NT2/D1 (cell line): ENCODE results near the gene AGT.
"Not testable (repeated sequence)": the region's sequence is repeated elsewhere in the genome, so short reads cannot be mapped to it uniquely, and the experiment has no call there.

Source experiments
- DNase-seq: peaks from one replicate; pipeline ENCODE4 v3.0.0-alpha.2; 2011; ENCODE audit warnings: low read depth, low spot score
- H3K27me3 ChIP-seq: 2 replicates; pipeline ENCODE4 v1.6.0; 2011; ENCODE audit warnings: mild to moderate bottlenecking; ENCODE audit not compliant: insufficient read length, insufficient read depth
- H3K36me3 ChIP-seq: 2 replicates; pipeline ENCODE4 v1.6.1; 2011; ENCODE audit warnings: mild to moderate bottlenecking, low read length, mixed read lengths; ENCODE audit not compliant: insufficient read depth, insufficient read length
- H3K4me1 ChIP-seq: 2 replicates; pipeline ENCODE4 v1.5.1; 2011; ENCODE audit not compliant: insufficient read depth, insufficient read length
- H3K4me3 ChIP-seq: 2 replicates; pipeline ENCODE4 v1.5.1; 2011; ENCODE audit warnings: low read depth; ENCODE audit not compliant: insufficient read length
- H3K9ac ChIP-seq: 2 replicates; pipeline ENCODE4 v1.6.0; 2011; ENCODE audit warnings: low read depth; ENCODE audit not compliant: insufficient read length
- H3K9me3 ChIP-seq: 2 replicates; pipeline ENCODE4 v1.5.1; 2011; ENCODE audit warnings: mild to moderate bottlenecking, low read length; ENCODE audit not compliant: insufficient read depth
- SUZ12 ChIP-seq: IDR thresholded peaks from 2 replicates; pipeline ENCODE4 v1.6.1; 2011; ENCODE audit not compliant: insufficient read length, insufficient read depth; ENCODE audit errors: extremely low read depth
- YY1 ChIP-seq: IDR thresholded peaks from 2 replicates; pipeline ENCODE4 v1.6.1; 2011; ENCODE audit not compliant: insufficient read length, insufficient read depth
- ZNF274 ChIP-seq: IDR thresholded peaks from 2 replicates; pipeline ENCODE4 v1.6.1; 2011; ENCODE audit warnings: mild to moderate bottlenecking, low read depth, low read length

Gene AGT

GRCh38 chr1:230700132-230700531, 13.8 kb downstream of the AGT start:
- DNase-seq = no peak
- Histone ChIP-seq H3K4me1 (peaks cover under 1% of the 10 kb centered on the region), H3K9me3 (no peaks in the 10 kb centered on the region), H3K36me3 (peaks cover 3% of the 10 kb centered on the region), H3K4me3 (no peak overlapping the region), H3K27me3 (no peaks in the 10 kb centered on the region), H3K9ac (no peak overlapping the region)
- TF ChIP-seq ZNF274 = no peak
- TF ChIP-seq YY1 = no peak
- TF ChIP-seq SUZ12 = no peak

GRCh38 chr1:230699716-230700115, 14.2 kb downstream of the AGT start:
- peaks cover 4% of the 10 kb centered on the region for H3K4me1 ChIP-seq
- no peak for DNase-seq

GRCh38 chr1:230698964-230699363, 15.0 kb downstream of the AGT start:
- DNase-seq, H3K9me3 ChIP-seq, H3K27me3 ChIP-seq, H3K4me1 ChIP-seq, H3K4me3 ChIP-seq, H3K9ac ChIP-seq: not testable (repeated sequence)
- H3K36me3 ChIP-seq = peaks cover 11% of the 10 kb centered on the region

More at GRCh38 chr1:230699716-230700115, 14.2 kb downstream of the AGT start:
- Histone ChIP-seq H3K27me3 (no peaks in the 10 kb centered on the region), H3K9ac (no peak overlapping the region), H3K36me3 (peaks cover 7% of the 10 kb centered on the region), H3K4me3 (no peak overlapping the region), H3K9me3 (no peaks in the 10 kb centered on the region)
- TF ChIP-seq YY1 = no peak
- TF ChIP-seq SUZ12 = no peak
- no peak for TF ChIP-seq ZNF274

GRCh38 chr1:230698130-230698529, 15.8 kb downstream of the AGT start:
- H3K4me1 ChIP-seq = peaks cover 7% of the 10 kb centered on the region

GRCh38 chr1:230696722-230697437, 17.0 kb downstream of the AGT start:
- Histone ChIP-seq H3K36me3 (peaks cover 32% of the 10 kb centered on the region), H3K9ac (no peak overlapping the region), H3K4me1 (peaks cover 7% of the 10 kb centered on the region), H3K4me3 (no peak overlapping the region), H3K9me3 (no peaks in the 10 kb centered on the region), H3K27me3 (no peaks in the 10 kb centered on the region)
- TF ChIP-seq ZNF274 (no peak), YY1 (no peak)
- no peak for DNase-seq

More at GRCh38 chr1:230698130-230698529, 15.8 kb downstream of the AGT start:
- Histone ChIP-seq H3K9ac (no peak overlapping the region), H3K9me3 (no peaks in the 10 kb centered on the region), H3K27me3 (no peaks in the 10 kb centered on the region), H3K36me3 (peaks cover 20% of the 10 kb centered on the region), H3K4me3 (no peak overlapping the region)
- no peak for TF ChIP-seq SUZ12
- no peak for TF ChIP-seq YY1
- no peak for TF ChIP-seq ZNF274
- no peak for DNase-seq

- Histone ChIP-seq H3K36me3 (peaks cover 38% of the 10 kb centered on the region), H3K9ac (no peak overlapping the region), H3K9me3 (no peaks in the 10 kb centered on the region), H3K4me1 (peaks cover 7% of the 10 kb centered on the region), H3K4me3 (no peak overlapping the region), H3K27me3 (no peaks in the 10 kb centered on the region)
- DNase-seq = no peak
- TF ChIP-seq ZNF274 (no peak), SUZ12 (no peak), YY1 (no peak)
Observed at GRCh38 chr1:230696218-230696617, 17.7 kb downstream of the AGT start.

- no peak for DNase-seq
- no peaks in the 10 kb centered on the region for H3K9me3 ChIP-seq
- no peak overlapping the region for H3K4me3 ChIP-seq
- TF ChIP-seq ZNF274 (no peak), YY1 (no peak), SUZ12 (no peak)
- peaks cover 7% of the 10 kb centered on the region for H3K4me1 ChIP-seq
- no peak overlapping the region for H3K9ac ChIP-seq
- peaks cover 50% of the 10 kb centered on the region for H3K36me3 ChIP-seq
- H3K27me3 ChIP-seq = no peaks in the 10 kb centered on the region
Observed at GRCh38 chr1:230694991-230695390, 18.9 kb downstream of the AGT start.

GRCh38 chr1:230694464-230694863, 19.5 kb downstream of the AGT start:
- Histone ChIP-seq H3K36me3 (peaks cover 56% of the 10 kb centered on the region), H3K4me3 (no peak overlapping the region), H3K9ac (no peak overlapping the region), H3K9me3 (no peaks in the 10 kb centered on the region), H3K4me1 (peaks cover 7% of the 10 kb centered on the region), H3K27me3 (no peaks in the 10 kb centered on the region)
- no peak for DNase-seq
- TF ChIP-seq YY1 = no peak
- TF ChIP-seq ZNF274 = no peak
- TF ChIP-seq SUZ12 = no peak
